NCI-H1417 (cell line): ENCODE results near the gene EFNA2.

ENCODE experiments used
- DNase-seq, 3 experiments: peaks; one replicate each; lab custom pipeline; 2025; lab: John Stamatoyannopoulos, UW

Gene EFNA2

DNA sequence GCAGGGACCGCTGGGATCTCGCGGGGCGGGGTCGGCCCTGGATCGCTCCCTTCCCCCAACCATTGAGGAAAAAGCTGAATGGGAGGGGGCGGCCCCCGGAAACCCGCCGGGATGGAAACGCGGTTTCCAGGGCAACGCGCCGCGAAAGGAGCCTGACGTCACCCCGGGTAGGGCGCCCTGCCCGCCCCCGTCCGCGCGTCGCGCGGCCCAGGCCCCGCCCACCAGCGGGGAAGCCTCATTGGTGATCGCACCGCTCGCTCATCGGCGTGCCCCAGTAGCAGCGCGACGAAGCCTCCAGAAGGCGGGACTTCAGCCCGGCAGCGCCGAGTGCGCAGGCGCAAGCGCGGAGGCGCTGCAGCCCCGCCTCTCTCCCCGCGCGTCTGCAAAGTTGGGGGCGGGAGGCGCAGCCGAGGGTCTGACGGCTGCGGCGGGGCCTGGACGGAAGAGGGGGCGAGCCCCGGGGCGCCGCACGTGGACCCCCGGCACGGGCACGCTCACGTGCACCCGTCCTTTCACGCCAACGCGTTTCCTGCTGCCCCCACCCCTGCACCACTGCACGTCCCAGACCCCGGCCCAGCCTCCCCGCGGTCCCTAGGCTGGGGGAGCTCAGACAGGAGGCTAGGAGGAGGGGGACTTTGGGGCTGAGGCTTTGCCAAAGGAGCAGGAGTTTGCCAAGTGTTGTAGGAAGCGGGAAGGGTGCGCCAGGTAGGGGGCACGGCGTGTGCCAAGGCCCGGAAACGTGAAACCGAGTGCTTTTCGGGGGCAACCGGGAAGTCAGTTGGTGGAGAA, 24.7 kb upstream of the EFNA2 start:
- DNase-seq, result peak; percentile 98 to 99 (median 98)

GRCh38 chr19:1261538-1261797, 24.2 kb upstream of the EFNA2 start:
- no peak for DNase-seq

DNA sequence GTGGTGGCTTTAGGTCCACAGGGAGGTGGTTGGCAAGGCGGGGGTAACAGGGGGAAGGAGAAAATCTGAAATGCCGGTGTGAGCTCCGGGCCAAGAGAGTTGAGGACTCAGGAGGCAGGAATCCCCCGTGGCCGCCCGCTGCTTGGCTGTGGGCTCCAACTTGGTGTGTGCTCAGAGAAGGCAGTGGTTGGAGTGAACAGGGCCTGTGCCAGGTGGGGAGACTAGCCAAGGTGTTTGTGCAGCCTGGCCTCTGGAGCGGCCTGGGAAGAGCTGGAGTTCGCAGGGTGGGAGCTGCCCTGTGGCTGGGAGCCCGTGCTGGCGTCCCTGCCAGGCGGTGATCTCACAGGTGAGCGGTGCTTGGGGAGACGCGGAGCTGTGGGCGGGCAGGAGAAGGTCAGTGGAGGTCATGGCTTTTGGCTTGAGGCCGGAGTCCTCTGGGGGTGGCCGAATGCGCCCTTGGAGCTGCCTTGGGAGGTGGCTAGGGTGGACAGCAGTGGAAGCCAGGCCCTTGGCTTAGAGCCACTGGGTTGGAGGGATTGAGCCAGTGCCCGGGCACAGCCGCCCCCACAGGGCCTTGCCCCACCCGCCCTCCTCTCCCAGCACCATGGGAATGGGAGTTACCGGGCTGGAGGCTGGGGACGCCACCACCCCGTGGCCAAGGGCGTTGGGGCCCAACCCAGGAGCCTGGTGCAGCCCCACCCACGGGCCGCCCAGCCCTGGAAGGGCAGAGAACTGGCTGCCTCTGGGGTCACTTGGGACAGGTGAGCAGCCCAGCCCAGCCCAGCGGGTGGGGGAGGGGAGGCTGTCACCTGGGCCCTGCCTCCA, 23.7 kb upstream of the EFNA2 start:
- DNase-seq, result peak in 2 of 3 experiments; percentile 54 to 58

- DNase-seq, result no peak
Measured at GRCh38 chr19:1262623-1263123, 23.0 kb upstream of the EFNA2 start.

GRCh38 chr19:1263188-1263587, 22.5 kb upstream of the EFNA2 start:
- no peak for DNase-seq

DNA sequence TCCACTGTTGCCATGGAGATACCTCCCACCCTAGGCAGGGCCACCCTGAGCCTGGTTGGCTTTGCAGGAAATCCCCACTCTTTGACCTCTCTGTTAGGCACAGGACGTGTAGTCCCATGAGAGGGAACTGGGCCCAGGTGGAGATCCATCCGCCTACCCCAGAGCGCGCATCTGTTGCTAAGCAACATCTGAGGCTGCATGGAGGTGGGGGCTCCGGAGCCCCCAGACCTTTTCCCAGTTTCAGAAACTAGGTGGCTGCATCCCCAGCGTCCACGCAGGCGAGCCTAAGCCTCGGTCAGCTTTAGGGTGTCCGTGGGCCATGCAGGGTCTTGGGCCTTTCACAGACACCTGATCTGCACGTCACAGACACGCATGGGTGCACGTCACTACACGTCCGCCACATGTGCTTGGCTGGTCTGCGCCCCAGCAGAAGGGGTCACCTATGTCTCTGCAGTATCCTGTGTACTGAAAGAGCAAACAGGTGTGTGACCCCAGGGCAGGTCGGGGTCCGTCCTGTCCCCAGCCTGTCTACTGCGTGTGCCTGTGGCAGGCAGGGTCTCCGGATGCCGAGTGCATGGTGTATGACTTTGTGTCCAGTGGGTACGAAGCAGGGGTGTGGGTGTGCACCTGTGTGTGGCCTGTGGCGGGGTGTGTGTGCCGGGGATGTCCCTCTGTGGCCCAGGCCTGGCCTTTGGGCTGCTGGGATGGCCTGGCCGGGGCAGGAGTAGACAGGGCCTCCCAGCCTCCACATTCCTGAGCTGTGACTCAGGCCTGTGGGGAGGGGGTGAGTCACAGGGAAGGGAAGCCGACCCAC, 20.7 kb upstream of the EFNA2 start:
- no peak for DNase-seq

- no peak for DNase-seq
Measured at GRCh38 chr19:1265615-1266128, 20.0 kb upstream of the EFNA2 start.

GRCh38 chr19:1266129-1266915, 19.4 kb upstream of the EFNA2 start:
- peak; percentile 90 to 97 (median 96) for DNase-seq

GRCh38 chr19:1266916-1267476, 18.7 kb upstream of the EFNA2 start:
- DNase-seq, result peak; percentile 73 to 94 (median 87)

DNA sequence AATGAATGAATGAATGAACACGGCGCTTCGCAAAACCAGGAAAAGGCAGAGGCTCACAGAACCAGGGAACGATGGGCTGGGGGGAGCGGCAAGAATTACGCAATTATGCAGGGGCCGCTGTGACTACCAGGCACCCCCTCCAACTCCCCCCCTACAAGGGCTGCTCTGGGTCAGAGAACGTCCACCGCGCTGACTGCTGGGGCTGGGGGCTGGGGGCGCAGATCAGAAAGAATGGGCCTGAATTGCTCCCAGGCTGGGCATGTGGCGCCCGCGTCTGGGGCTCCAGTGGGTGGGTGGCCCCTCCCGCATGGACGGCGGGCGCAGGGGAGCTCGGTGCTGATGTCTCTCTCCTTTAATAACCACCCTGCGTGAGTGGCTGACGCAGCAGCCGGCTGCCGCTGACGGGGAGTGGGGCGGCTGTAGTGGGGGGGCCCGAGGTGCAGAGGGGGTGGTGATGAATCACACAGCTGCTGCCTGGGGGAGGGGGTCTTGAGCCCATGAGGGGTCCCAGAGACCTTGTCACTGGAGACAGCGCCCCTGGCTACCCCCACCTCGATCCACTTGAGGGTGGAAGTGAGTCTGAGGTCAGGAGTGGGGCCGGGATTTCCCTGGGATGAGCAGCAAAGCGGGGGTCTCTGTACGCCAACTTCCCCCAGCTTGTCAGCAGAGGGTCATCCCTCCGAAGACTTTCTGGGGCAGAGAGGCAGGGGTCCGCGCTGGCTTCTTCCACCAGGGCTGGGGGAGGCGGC, 18.0 kb upstream of the EFNA2 start:
- DNase-seq, result peak in 2 of 3 experiments; percentile 72 to 75

DNA sequence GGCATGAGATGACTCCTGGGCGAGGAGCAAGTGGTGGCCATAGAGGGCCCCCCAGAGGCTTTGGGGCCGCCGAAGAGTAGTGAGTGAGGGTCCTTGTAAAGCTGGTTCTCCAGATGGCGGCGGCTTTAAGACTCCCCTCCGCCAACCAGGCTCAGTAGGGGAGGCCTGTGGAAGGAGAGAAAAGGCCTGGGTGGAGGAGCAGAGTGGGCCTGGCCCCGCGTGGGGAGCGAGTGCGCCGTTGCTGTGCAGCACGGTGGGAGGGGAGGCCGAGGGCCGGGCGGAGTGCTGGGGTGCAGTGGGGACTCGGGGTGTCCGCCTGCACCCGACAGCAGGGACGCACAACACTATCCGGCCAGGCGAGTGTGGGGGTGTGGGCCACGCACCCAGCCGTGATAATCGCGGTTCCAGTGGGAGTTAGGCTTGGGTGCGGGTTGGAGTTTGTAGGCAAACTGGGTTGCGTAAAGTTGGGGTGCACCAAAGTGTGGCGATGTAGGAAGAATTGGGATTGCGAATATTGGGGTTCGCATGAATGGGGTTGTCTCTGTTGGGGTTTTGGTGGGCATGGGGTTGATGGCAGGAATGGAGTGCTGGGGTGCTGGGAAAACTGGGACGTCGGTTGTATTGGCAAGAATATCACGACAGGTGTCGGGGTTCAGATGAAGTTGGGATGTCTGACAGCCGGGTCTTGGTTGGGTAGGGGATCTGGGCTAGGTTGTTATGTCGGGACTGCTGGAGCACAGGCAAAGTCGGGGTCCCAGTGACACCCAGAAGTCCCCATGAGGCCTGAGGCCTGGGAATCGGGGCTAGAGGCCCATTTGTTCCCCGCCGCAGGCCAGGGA, 17.2 kb upstream of the EFNA2 start:
- no peak for DNase-seq

- DNase-seq, result peak; percentile 98 to 100 (median 99)
Measured at GRCh38 chr19:1269065-1269477, 16.6 kb upstream of the EFNA2 start, which contains the start of gene CIRBP. Gene CIRBP, plus strand, starts transcription at chr19:1269332. Its CDS starts 1,602 bp downstream, at chr19:1270934.

- peak; percentile 90 to 94 (median 93) for DNase-seq
Measured at GRCh38 chr19:1269478-1270212, 16.0 kb upstream of the EFNA2 start.

- no peak for DNase-seq
Measured at GRCh38 chr19:1270213-1270853, 15.3 kb upstream of the EFNA2 start.

DNA sequence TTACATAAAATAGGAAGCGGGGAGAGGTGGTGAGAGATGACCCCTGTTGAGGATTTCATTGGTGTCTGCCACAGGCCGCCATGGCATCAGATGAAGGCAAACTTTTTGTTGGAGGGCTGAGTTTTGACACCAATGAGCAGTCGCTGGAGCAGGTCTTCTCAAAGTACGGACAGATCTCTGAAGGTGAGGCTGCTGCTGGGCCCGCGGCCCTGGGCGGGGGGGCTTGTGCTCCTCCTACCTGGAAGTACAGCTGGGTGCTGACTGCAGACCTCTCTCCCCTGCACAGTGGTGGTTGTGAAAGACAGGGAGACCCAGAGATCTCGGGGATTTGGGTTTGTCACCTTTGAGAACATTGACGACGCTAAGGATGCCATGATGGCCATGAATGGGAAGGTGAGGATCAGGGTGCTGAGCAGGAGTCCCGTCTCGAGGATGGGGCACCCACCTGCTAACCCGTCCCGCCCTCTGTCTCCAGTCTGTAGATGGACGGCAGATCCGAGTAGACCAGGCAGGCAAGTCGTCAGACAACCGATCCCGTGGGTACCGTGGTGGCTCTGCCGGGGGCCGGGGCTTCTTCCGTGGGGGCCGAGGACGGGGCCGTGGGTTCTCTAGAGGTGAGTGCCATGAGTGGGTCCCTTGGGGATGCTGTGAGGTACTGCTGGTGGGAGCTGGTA, 14.7 kb upstream of the EFNA2 start:
- no peak for DNase-seq

- no peak for DNase-seq
Measured at GRCh38 chr19:1271528-1272422, 13.9 kb upstream of the EFNA2 start.
